Mesenteric fat pad (tissue), 1 donor: ENCODE measurements around the gene RND1. TPM values are rescaled to one million over a fixed set of nuclear protein-coding genes. Genes with fewer than 3 reads are reported as not detected.
"Not testable (repeated sequence)": the region's sequence is repeated elsewhere in the genome, so short reads cannot be mapped to it uniquely, and the experiment has no call there.

Source experiments
- DNase-seq: peaks from one replicate; pipeline ENCODE4 v3.0.0-alpha.2; 2020; ENCODE audit warnings: low spot score
- long read RNA-seq: library from polyadenylated mRNA; unstranded; transcript quantifications from one replicate; pipeline ENCODE4 v2.0.0, GENCODE V29; 2020
- total RNA-seq: library from RNA; stranded (reverse); fragmentation: NEBNext Ultra II Directional; extraction: Animal tissue kit (Norgen Biotek cat#: 25700); gene quantifications from one replicate; pipeline ENCODE4 v1.2.1, GENCODE V29; 2021
- donor health status: DM: yes; HTN: yes; CAD: no.

The RND1 gene
- total RNA-seq, result 4.7 TPM
- long read RNA-seq, transcript RND1-201 (5 exons, 1,681 nt), result major isoform, 5 of 7 reads
- long read RNA-seq, partial matches to known transcripts, result 0 of 7 reads
- long read RNA-seq, other reads (novel, unspliced or antisense), result 2 of 7 reads

DNA sequence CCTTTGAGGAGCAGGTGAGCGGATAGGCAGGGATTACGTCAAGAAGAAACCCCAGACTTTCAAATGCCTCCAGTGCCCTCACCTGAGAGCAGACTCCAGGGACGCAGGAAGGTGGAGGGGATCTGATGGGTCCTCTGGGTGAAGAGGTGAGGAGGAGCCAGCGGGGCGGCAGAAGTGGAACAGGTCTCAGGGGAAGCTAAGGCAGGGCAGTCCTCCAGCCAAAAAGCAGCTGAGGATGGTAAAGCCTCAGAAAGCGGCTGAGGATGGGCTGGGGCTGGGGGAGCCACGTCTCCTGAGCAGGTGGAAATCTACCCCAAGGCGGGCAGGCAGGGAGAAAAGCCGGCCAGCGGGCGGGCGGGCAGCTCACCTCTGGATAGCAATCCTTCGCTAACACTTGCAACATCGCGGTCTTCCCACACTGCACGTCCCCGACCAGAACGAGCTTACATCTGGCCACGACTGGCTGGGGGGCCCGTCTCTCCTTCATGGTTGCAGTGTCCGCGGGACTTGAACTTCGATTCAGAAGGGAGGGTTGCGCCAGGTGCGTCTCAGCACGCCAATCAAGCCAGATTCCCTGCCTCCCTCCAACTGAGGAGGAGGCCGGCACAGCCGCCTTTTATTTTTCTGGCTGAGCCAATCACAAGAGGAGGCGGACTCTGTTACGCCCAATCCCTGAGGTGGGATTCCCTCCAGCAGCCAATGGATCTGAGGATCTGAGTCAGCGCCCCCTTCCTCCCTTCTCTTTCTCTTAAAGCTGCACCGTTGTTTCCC lies at the start of gene RND1:
RND1 (minus strand) TSS at position 590 of the 771 bp plus-strand sequence; CDS start at position 487, 103 bp downstream.
- peak; percentile 92 for DNase-seq

DNA sequence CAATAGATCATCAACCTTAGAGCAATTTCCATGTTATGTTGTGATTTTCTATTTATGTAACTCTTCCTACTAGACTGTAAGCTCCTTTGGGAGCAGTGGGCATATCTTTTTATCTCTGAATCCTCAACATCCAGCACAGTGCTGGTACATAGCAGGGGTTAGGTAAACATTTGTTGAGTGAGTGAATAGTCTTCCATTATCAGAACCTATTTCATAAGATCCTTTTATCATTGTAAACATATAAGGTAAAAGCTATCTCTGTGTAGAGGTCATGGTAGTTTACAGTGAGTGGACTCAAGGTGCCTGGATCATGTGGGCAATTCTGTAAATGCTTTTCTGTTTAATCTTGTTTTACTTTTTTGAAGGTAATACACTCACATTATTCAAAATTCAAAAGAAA lies 44.5 kb upstream of the RND1 start:
- DNase-seq, result no peak

DNA sequence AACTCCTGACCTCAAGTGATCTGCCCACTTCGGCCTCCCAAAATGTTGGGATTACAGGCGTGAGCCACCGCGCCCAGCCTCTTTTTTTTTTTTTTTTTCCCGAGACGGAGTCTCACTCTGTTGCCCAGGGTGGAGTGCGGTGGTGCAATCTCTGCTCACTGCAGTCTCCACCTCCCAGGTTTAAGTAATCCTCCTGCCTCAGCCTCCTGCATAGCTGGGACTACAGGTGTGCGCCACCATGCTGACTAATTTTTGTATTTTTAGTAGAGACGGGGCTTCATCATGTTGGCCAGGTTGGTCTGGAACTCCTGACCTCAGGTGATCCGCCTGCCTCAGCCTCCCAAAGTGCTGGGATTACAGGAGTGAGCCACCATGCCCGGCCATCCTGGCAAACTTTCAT lies 44.0 kb upstream of the RND1 start:
- DNase-seq, result not testable (repeated sequence)

DNA sequence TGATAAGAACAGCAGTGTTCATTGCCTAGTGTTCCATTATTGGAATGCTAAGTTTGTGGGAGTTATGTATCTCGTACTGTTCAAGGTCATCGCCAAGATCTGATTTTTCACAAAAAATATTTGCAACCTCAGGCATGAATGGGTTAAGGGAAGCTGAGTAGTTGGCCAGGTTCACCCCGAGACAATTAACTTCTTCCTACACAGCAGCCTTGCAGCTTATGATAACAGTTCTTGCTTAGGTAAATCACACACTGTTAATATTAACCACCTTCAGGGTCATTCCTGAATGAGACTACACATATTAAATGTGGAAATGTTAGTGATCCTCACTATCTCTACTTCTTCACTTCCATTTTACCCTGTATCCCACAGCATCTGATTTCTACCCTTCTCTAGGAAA lies 41.6 kb upstream of the RND1 start:
- DNase-seq, result no peak

DNA sequence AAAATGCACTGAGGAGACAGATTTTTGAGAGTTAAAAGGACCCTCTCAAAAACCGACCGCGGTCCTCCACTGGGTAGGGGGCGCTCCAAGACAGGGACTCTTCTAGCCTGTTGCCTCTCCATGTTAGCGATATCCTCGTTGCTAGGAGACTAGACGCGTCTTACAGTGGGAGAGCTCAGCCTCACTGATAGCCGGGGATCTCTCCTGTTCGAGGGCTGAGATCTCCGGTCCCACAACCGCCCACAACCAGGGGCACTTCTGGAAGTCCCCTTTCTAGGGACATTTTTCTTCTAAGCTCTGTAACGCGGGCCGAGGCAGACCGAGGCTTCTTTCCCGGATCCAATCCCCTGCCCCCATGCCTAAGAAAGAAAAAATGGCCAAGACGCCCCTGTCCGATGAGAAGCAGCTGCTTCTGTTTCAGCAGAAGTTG lies 38.3 kb upstream of the RND1 start:
- no peak for DNase-seq

DNA sequence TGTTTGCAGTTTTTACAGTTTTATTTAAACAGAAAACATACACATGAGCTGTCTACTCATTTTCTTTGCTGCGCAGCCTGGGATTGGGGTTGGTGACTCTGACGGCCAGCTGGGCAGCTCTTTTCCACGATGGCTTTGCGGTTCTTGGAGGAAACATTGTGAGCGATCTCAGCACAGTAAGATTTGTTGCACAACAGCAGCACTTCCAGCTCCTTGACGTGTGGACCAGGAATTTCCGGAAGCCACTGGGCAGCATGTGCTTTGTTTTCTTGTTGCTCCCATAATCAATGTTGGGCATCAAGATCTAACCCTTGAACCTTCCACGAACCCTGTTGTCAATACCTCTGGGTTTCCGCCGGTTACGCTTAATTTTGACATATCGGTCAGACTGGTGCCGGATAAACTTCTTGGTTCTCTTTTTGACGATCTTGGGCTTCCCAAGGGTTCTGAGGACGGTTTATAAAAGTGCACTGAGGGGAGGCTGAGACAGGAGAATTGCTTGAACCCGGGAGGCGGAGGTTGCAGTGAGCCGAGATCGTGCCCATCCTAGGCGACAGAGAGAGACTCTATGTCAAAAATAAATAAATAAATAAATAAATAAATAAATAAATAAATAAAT lies 37.8 kb upstream of the RND1 start:
- no peak for DNase-seq

DNA sequence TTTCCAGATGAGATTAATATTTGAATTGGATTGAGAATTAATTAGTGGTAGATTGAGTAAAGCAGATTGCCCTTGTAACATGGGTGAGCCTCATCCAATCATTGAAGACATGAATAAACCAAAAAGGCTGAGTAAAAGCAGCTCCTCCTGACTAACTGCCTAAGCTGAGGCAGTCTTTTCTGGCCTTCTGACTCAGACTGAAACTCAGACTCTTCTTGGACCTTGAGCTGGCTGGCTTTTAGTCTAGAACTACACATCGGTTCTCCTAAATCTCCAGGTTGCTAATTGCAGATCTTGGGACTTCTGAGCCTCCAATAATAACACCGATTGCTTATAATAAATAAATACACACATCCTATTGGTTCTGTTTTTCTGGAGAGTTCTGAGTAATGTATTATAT lies 35.6 kb upstream of the RND1 start:
- no peak for DNase-seq

DNA sequence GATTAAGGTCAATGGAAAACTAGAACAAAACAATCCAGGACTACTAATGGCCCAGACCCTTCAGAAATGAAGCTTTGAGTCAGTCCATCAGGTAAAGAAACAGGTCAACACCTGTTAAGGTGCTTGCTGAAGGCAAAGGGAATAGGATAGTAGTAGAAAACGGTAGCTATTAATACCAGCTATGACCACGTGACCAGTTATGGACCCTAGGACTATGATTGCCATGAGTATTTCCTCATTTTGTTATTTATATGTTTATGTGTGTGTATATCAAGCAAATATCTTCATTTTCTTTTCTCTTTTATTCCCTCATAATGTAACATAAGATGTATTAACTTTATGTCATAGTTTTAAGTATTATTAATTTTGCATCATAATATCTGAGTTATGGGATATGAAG lies 34.0 kb upstream of the RND1 start:
- no peak for DNase-seq

DNA sequence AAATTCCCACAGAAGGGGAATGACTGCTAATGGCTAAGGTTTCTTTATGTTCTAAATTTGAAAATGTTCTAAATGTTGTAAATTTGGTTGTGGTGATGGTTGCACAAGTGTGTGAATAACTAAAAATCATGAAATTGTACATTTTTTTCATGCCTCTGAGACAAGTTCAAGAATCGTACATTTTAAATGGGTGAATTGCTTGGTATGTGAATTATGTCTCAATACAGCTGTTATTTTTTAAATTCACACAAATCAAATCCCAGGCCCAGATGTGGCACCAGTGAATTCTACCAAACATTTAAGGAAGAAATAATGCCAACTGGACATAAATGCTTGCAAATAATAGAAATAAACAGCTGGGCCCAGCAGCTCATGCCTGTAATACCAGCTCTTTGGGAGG lies 28.6 kb upstream of the RND1 start:
- DNase-seq, result no peak

DNA sequence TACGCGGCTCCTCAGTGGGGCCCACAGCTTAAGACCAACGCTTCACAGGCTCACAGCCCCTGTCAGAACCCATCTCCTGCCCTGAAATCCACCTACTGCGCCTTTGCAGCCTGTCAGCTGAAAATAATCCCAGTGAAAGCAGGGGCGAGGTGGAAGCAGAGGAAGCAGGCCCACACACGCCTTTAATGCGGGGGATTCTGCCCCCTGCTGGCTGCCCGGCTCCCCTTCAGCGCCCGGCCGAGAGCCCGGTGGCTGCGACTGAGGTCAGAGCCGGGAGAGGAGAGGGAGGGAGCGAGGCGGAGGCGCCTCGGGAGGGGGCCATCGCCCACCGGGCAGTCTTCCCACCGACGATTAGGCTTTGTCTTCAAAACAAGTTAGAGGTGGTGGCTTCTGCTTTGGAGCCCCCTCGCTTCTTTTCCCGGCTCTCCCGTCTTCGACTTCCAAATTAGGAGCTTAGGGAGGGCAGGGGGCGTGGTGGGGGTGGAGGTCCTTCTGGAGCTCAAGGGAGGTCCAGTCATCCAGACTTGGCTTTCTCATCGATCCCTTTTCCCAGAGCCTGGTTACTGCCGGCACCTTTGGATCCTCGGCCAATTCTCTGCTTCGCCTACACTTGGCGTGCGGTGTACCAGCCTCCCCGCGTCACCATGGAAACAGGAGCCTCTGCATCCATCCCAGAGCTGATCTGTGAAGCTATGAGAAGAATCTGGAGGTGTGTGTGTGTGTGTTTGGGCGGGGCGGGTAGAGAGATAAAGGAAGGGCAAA lies 25.2 kb upstream of the RND1 start:
- peak; percentile 92 for DNase-seq

DNA sequence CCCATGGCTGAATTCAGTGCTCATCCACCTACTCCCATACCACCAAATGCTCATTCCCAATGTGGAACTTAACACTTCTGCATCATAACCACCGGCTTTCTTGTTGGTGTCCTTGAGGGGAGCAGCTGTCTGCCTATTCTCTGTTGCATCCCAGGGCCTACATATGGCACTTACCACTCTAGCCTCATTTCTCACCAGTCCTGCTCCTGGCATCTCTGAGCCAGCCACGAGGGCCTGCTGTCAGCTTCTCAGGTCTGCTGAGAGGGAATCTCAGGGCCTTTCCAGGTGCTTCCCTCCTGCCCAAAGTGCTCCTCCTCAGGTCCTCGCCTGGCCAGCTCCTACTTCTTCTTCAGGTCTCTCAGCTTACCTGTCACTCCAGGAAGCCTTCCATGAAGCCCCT lies 24.0 kb upstream of the RND1 start:
- DNase-seq, result no peak

DNA sequence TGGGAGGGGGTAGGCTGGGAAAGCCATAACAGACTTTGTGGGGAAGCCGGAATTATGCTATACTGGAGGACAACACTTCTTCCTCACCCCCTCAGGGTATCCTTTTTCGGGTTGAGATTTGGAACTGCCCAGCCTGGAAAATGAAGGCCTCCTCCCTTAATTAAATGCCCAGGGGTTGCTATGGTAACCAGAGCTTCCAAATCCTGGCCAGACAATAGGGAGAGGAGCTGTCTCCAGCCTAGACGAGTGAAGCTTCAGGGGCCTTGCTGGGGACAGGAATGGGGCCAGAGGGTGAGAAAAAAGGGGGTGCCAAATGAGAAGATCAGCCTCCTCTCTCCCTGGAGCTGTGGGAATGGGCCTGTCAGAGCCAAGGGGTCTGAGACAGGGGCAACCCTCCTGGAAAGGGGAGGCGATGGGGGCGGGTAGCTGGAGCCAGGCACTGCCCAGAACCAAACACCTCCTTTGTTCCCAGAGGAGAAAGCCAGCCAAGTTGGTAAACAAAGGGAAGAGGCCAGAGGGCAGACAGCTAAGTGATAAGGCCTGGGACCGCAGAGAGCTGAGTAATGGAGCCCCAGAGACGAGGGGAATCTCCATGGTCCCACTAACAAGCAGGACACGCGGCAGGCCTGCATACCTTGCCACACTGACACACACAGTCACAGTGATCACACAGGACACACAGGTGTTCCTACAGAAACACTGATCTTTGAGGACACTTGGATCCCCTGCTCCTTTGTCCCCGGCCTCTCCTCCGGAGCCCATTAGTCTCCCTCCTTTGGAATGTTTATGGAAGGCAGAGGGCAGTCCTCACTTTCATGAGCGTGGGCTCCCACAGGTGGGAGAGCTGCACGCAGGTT lies 17.9 kb upstream of the RND1 start:
- no peak for DNase-seq

DNA sequence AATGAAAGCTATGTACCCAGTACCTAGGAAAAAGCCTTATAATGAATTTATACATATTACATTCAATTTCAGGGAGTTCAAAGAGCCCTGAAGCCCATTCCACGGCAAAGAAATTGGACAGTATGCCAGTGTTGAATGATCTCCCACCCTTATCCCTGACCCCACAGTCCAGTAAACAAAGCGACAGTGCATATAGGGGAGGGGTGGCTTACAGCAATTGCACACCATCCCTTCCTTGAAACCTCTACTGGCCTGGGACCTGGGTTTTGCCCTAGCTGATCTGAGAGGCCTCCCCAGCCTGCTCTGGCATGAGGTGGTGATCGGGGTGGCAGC lies 17.3 kb upstream of the RND1 start:
- DNase-seq, result no peak

DNA sequence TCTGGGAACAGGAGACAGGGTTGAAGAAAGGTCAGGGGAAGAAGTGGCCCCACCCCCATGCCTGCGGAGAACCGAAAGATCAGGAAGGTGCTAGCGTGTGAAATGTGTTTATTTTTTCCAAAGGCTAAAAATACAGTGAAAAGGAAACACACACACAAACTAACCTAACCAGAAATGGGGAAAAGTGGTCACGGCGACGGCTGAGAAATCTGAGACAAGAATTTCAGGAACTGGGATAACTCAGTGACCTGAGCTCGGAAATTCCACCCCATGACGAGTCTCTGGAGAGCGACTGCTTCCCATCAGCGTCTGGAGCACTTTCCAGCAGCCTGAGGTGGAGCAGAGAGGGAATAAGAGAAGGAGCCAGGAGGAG lies 16.6 kb upstream of the RND1 start:
- no peak for DNase-seq

DNA sequence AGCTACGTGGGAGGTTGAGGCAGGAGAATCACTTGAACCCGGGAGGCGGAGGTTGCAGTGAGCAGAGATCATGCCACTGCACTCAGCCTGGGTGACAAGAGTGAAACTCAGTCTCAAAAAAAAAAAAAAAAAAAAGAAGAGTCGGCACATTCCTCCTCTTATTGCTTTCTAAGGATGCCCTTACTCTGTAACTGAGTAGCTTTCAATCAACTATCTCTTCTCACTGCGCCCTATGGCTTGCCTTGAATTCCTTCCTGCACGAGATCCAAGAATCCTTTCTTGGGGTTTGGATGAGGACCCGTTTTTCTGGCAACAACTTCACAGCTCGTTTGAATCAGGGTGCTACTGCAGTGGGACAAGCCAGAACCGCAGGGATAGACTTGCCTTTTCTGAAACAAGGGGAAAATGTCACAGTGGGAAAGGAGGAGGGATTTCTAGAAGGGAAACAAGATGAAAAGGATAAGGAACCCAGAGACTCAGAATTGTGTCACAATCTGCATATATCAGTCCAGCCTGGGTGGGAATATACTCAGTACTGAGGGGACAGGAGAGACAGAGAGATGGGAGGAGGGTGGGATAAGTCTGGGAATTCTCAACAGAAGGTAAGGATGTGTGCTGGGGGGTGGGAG lies 16.1 kb upstream of the RND1 start:
- DNase-seq, result no peak

DNA sequence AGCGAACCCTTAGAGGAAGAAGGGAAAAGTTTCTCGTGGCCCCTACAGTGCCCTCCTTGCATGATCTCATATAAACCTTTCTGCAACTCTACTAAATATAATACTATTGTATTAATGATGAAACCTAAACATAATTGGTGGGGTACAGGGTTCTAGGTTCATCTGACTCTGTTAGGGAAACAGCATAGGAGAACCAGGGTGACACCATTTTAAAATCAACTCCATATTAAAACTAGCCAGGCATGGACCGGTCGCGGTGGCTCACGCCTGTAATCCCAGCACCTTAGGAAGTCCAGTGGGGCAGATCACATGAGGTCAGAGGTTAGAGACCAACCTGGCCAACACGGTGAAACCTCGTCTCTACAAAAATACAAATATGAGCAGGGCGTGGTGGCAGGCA lies 15.0 kb upstream of the RND1 start:
- no peak for DNase-seq

DNA sequence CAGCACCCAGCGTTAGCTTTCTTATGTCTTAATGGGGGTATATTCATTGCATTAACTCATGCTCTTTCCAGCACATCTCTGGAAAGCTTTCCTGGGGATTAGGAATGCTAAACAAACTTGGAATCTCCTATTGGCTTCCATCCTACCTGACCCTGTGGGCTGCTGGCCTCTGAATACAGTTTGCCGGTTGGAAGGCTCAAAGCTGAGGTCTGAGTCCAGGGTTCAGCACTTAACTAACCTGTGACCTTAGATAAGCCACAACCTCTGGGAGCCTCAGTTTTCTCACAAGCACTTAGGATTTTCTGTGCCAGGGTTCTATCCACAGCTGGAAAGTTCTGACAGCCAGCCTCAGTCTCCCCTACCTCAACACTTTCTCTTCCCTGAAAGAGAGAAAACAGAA lies 12.9 kb upstream of the RND1 start:
- DNase-seq, result no peak

DNA sequence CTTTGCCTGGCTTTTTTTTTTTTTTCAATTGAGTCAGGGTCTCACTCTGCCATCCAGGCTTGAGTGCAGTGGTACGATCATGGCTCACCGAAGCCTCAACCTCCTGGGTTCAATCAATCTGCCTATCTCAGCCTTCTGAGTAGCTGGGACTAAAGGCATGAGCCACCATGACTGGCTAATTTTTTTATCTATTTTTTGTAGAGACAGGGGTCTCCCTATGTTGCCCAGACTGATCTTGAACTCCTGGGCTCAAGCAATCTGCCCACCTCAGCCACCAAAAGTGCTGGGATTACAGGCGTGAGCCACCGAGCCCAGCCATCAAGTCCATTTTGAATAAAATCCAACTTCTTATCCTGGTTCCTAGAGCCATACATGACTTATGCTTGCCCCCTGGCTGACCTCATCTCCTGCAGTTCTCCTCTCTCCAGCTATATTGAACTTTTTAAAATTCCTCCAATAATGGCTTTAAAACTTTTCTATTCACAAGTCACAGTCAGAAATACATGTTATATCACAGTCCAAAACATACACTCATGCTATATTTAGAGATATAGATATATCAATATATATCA lies 10.4 kb upstream of the RND1 start:
- no peak for DNase-seq

DNA sequence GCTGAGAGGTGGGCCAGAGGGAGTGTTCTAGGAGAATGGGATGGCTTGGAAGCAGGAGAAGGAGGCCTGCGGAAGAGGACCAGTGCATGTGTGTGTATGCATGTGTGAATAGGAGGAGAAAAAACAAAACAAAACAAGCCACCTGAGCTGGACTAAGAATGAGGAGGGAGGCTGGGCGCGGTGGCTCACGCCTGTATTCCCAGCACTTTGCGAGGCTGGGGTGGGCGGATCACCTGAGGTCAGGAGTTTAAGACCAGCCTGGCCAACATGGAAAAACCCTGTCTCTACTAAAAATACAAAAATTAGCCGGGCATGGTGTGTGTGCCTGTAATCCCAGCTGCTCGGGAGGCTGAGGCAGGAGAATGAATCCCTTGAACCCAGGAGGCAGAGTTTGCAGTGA lies 7.9 kb upstream of the RND1 start:
- DNase-seq, result not testable (repeated sequence)

DNA sequence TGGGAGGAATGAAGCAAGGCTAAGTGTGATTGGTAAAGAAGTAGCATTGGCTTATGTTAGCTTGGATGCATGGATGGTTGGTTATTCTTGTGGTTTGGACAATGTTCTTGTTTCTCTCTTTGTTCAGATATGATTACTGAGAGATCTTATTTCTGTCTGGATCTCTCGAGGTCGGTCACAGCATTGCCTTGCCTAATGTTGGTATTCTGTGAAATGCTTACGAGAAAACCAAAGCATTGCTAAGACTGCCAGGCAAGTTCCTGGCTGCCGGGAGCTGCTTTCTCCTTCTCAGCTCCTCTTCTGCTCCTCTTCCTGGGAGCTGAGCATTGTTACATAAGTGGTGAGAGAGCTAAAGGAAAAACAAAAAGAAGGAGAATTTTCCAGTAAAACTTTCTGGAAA lies 7.4 kb upstream of the RND1 start:
- DNase-seq, result no peak

DNA sequence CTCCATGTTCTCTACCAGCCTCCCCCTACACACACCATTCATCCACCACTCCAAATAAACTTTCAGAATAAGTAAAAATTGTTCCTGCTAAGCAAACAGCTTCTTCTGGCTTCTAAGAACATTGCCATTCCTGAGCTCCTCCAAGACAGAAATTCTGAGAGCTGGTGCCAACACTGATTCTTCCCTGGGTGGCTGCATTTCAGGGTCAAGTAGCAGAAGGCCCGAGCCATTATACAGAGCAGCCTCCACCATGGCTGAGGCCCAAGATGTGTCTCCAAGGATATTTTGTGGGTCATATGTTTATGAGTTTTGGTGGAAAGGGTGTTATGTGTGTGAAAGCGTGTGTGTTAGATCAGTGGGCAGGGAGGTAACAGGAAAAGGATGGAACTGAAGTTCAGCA lies 3.5 kb upstream of the RND1 start:
- DNase-seq, result no peak
